Upper lobe of left lung (tissue), 6 donors: ENCODE measurements around the gene DCLRE1B. TPM values are rescaled to one million over a fixed set of nuclear protein-coding genes. Genes with fewer than 3 reads are reported as not detected.

Source experiments
- ATAC-seq, 2 donors: fragments of 200-7000 bp; cut with Tn5 transposase; one replicate each; pipeline ENCODE4 v1.9.1; 2022; ENCODE audit warnings: mild to moderate bottlenecking in 2 of 2, moderate library complexity in 2 of 2; ENCODE audit not compliant: low FRiP score in 2 of 2
- DNase-seq, 2 donors: peaks; one replicate each; pipeline ENCODE4 v3.0.0-alpha.2; 2019 to 2020
- H3K27ac ChIP-seq, 4 donors: fragments of 200-600 bp; sonication (generic); one replicate each; pipeline ENCODE4 v1.5.1; 2016 to 2019
- H3K27me3 ChIP-seq, 4 donors: fragments of 200-600 bp; sonication (generic); one replicate each; pipeline ENCODE4 v1.5.1; 2017 to 2019
- H3K36me3 ChIP-seq, 4 donors: fragments of 200-600 bp; sonication (generic); one replicate each; pipeline ENCODE4 v1.5.1; 2016 to 2019
- H3K4me1 ChIP-seq, 4 donors: fragments of 200-600 bp; sonication (generic); one replicate each; pipeline ENCODE4 v1.5.1; 2018 to 2019
- H3K4me3 ChIP-seq, 4 donors: fragments of 200-600 bp; sonication (generic); one replicate each; pipeline ENCODE4 v1.5.1; 2017 to 2019; ENCODE audit warnings: mild to moderate bottlenecking in 2 of 4, moderate library complexity in 1 of 4
- H3K9me3 ChIP-seq, 4 donors: fragments of 200-600 bp; sonication (generic); one replicate each; pipeline ENCODE4 v1.5.1; 2018 to 2019
- EP300 ChIP-seq, 4 donors: sonication (generic); formaldehyde crosslinking; IDR thresholded peaks; one replicate each; pipeline ENCODE4 v1.5.1; 2017; ENCODE audit warnings: antibody characterized with exemption in 4 of 4, control low read depth in 2 of 4
- POLR2A ChIP-seq, 4 donors: fragments of 450-650 bp; IDR thresholded peaks; one replicate each; pipeline ENCODE4 v1.5.1; 2016 to 2017; ENCODE audit warnings: antibody characterized with exemption in 4 of 4, mild to moderate bottlenecking in 2 of 4
- POLR2AphosphoS5 ChIP-seq, 2 donors: sonication (generic); formaldehyde crosslinking; IDR thresholded peaks; one replicate each; pipeline ENCODE4 v1.5.1; 2017; ENCODE audit warnings: antibody characterized with exemption in 2 of 2
- WGBS, 2 donors: methylation state at CpG; one replicate each; pipeline ENCODE4 v1.1.5; 2017 to 2018; 5-methylcytosine and 5-hydroxymethylcytosine counted together
- total RNA-seq, 6 donors: library from RNA; depleted of rRNA in 4 of 6; stranded (reverse); fragments of >200 nt in 4 of 6; gene quantifications; one replicate each; pipeline versions ENCODE4 v1.1.0 to v1.2.1, GENCODE V29; 2016 to 2021
- TF ChIP-seq, protein P1 (sequence below), 6 experiments: fragments of 450-650 bp in 4 of 6; fragments of 200-600 bp in 2 of 6; sonication (generic) in 2 of 6; IDR thresholded peaks; one replicate each; pipeline ENCODE4 v1.5.1; 2016 to 2019; ENCODE audit warnings: antibody characterized with exemption in 6 of 6
- donor health status: DM: no; HTN: no; CAD: no; lungs with moderate emphysema.
- donor health status: DM: no; HTN: yes; CAD: no; lungs with severe emphysema.

DCLRE1B gene
- total RNA-seq, 6 donors from 2014 or later: 3.0 to 9.1 (median 6.7) TPM

DNA sequence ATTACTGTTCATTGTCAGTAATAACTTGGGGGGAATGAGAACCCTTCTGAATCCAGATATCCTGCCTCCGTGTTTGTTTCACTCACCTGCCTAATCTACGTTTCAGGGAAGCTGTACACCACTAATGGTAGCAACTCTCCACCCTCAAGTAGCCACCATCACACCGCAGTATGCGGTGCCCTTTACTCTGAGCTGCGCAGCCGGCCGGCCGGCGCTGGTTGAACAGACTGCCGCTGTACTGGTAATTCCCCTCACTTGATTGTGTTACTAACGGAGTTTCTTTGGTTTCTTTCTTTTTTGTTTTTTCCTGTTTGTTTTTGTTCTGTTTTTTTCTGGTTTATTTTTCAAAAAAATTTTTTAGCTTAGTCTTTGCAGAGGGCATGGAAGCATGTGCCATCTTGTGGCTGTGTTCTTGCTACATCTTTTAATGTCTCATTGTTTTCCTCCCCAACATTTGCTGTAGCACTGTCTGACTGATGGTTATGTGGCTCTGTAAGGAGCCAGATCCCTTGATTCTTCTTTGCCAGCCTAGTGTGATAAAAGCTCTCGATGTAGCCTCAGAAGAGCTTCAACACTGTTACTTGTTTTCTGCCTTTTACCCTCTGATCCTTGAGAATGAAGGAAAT is 58.3 kb downstream of the DCLRE1B start:
- ATAC-seq (no peak), DNase-seq (peak in 1 of 2 donors; percentile 81)
- 90 to 92% methylated on average over 12 of the region's 12 CpGs for WGBS, 2 donors
- no peak overlapping the region for H3K4me3 ChIP-seq
- H3K36me3 ChIP-seq: peaks cover 10 to 85% (median 52%) of the 10 kb centered on the region in 4 donors
- H3K9me3 ChIP-seq: no peaks in the 10 kb centered on the region
- no peaks in the 10 kb centered on the region for H3K4me1 ChIP-seq
- H3K27ac ChIP-seq: no peak overlapping the region
- no peaks in the 10 kb centered on the region for H3K27me3 ChIP-seq
- TF ChIP-seq POLR2AphosphoS5 (IDR thresholded peaks at IDR 0.05) (no peak), POLR2A (IDR thresholded peaks at IDR 0.05) (no peak), EP300 (IDR thresholded peaks at IDR 0.05) (no peak)
- TF ChIP-seq, protein P1, sequence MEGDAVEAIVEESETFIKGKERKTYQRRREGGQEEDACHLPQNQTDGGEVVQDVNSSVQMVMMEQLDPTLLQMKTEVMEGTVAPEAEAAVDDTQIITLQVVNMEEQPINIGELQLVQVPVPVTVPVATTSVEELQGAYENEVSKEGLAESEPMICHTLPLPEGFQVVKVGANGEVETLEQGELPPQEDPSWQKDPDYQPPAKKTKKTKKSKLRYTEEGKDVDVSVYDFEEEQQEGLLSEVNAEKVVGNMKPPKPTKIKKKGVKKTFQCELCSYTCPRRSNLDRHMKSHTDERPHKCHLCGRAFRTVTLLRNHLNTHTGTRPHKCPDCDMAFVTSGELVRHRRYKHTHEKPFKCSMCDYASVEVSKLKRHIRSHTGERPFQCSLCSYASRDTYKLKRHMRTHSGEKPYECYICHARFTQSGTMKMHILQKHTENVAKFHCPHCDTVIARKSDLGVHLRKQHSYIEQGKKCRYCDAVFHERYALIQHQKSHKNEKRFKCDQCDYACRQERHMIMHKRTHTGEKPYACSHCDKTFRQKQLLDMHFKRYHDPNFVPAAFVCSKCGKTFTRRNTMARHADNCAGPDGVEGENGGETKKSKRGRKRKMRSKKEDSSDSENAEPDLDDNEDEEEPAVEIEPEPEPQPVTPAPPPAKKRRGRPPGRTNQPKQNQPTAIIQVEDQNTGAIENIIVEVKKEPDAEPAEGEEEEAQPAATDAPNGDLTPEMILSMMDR (IDR thresholded peaks at IDR 0.05): no peak

Other genes starting within 250 kb of the DCLRE1B start
- gene PHTF1, start 145.8 kb upstream of the DCLRE1B start, total RNA-seq: 10 to 100 TPM; 14.7 to 42.3 (median 22.7) TPM
- 10 to 100 TPM; 20.2 to 32.8 (median 23.6) TPM for gene RSBN1, start 92.8 kb upstream of the DCLRE1B start, total RNA-seq
- gene PTPN22, start 33.6 kb upstream of the DCLRE1B start, total RNA-seq: 10 to 100 TPM in 3 of 6 donors, 1 to 10 TPM in 3; 6.7 to 15.2 (median 9.9) TPM
- 1 to 10 TPM; 1.0 to 6.2 (median 1.7) TPM for gene BCL2L15, start 17.7 kb upstream of the DCLRE1B start, total RNA-seq
- 10 to 100 TPM in 5 of 6 donors, 1 to 10 TPM in 1; 6.2 to 29.3 (median 14.0) TPM for gene AP4B1, start 527 bp upstream of the DCLRE1B start, total RNA-seq
- 10 to 100 TPM; 31.4 to 85.5 (median 64.0) TPM for gene HIPK1, start 24.0 kb downstream of the DCLRE1B start, total RNA-seq
- 10 to 100 TPM; 11.5 to 59.9 (median 36.6) TPM for gene OLFML3, start 74.1 kb downstream of the DCLRE1B start, total RNA-seq
- gene SYT6, start 248.5 kb downstream of the DCLRE1B start, total RNA-seq: under 1 TPM in 1 of 6 donors, not detected in 5; 0.07 TPM